Measurements from ENCODE around the gene RGS12. TPM values are rescaled to one million over a fixed set of nuclear protein-coding genes. Genes with fewer than 3 reads are reported as not detected.

RGS12 gene
- total RNA-seq, 1 experiment from 2014 or later = 16.9 TPM

DNA sequence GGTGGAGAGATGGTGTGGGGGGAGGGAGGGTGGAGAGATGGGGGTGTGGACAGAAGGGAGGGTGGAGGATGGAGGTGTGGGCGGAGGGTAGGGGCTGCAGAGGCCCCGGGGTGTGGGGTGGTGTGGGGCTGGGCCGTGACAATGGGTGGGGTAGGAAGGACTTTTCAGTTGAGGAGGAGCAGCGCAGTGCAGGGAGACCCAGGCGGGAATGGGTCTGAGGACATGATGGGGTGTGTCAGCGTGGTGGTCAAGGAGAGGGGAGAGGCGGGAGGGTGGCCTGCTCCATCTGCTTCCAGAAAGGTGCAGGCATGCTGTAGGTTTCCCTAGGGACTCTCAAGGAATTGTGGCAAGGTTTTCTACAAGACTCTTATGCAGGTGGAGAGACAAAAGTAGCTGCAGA is 48.9 kb downstream of the RGS12 start:
- H4K5ac ChIP-seq (ENCODE audit: insufficient read length, low read depth, low read length) = no peak overlapping the region
- Mint-ChIP-seq H3K36me3 (ENCODE audit: insufficient read depth in 1 of 3, low read depth in 3 of 3) (peaks cover 0 to 4% (median 2%) of the 10 kb centered on the region in 3 experiments; a peak in 2 of 7 replicates), H3K4me3 (no peak overlapping the region), H3K9me3 (no peaks in the 10 kb centered on the region; a peak in 1 of 5 replicates), H3K27ac (peak overlapping the region in 2 of 3 experiments; percentile 64 to 68; a peak in 2 of 7 replicates), H3K27me3 (ENCODE audit: low read depth) (no peaks in the 10 kb centered on the region; the same call in 1 of the 2 replicates), H3K4me1 (peaks cover 8 to 14% of the 10 kb centered on the region in 2 experiments)
- no peak overlapping the region for H2BK12ac ChIP-seq (ENCODE audit: insufficient read length, low read depth, low read length)
- DNase-seq = no peak
- no peaks in the 10 kb centered on the region for H3K79me1 ChIP-seq (ENCODE audit: insufficient read depth, low read depth, low read length, poor library complexity, severe bottlenecking)
- H3K79me2 ChIP-seq (ENCODE audit: insufficient read depth, low read length) = no peaks in the 10 kb centered on the region
- no peaks in the 10 kb centered on the region for H3K27me3 ChIP-seq (ENCODE audit: insufficient read depth, low read length)
- no peak overlapping the region for H3K56ac ChIP-seq (ENCODE audit: insufficient read length, low read depth, low read length)
- H3K4ac ChIP-seq (ENCODE audit: low read depth, low read length) = no peak overlapping the region
- no peaks in the 10 kb centered on the region for H3K9me3 ChIP-seq (ENCODE audit: control insufficient read depth, low read depth, low read length)
- no peak overlapping the region for H2BK120ac ChIP-seq (ENCODE audit: low read depth, low read length, poor library complexity, severe bottlenecking)
- no peaks in the 10 kb centered on the region for H3K23me2 ChIP-seq (ENCODE audit: insufficient read length, low read depth, low read length, poor library complexity, severe bottlenecking)
- H3K9ac ChIP-seq (ENCODE audit: extremely low read depth, insufficient read length, low read length) = no peak overlapping the region
- H3K23ac ChIP-seq (ENCODE audit: insufficient read length, low read depth, low read length) = no peak overlapping the region
- no peak overlapping the region for H2BK15ac ChIP-seq (ENCODE audit: low read depth, low read length)
- no peak overlapping the region for H3K27ac ChIP-seq (ENCODE audit: insufficient read length, low read depth, low read length)
- no peak overlapping the region for H3K14ac ChIP-seq (ENCODE audit: insufficient read depth, low read length)
- H3T11ph ChIP-seq (ENCODE audit: low read length) = no peak overlapping the region
- WGBS (ENCODE audit: extremely low coverage, insufficient read length, low lambda C conversion rate) = no CpG with 5 or more reads among the region's 7 CpGs
- H2BK5ac ChIP-seq (ENCODE audit: insufficient read length, low read length) = no peak overlapping the region
- TF ChIP-seq, protein P1, sequence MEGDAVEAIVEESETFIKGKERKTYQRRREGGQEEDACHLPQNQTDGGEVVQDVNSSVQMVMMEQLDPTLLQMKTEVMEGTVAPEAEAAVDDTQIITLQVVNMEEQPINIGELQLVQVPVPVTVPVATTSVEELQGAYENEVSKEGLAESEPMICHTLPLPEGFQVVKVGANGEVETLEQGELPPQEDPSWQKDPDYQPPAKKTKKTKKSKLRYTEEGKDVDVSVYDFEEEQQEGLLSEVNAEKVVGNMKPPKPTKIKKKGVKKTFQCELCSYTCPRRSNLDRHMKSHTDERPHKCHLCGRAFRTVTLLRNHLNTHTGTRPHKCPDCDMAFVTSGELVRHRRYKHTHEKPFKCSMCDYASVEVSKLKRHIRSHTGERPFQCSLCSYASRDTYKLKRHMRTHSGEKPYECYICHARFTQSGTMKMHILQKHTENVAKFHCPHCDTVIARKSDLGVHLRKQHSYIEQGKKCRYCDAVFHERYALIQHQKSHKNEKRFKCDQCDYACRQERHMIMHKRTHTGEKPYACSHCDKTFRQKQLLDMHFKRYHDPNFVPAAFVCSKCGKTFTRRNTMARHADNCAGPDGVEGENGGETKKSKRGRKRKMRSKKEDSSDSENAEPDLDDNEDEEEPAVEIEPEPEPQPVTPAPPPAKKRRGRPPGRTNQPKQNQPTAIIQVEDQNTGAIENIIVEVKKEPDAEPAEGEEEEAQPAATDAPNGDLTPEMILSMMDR (conservative IDR thresholded peaks at IDR 0.05) = no peak
- no peak overlapping the region for H3K18ac ChIP-seq (ENCODE audit: insufficient read length, low read depth, low read length)
- H4K8ac ChIP-seq (replicated peaks; ENCODE audit: insufficient read length, low read depth, low read length) = no peak overlapping the region
- 0 out of 2 replicates have a peak, but pooled peaks cover 2% of the 10 kb centered on the region for H3K4me1 ChIP-seq (ENCODE audit: insufficient read depth, low read length)
- H3K4me2 ChIP-seq (ENCODE audit: insufficient read depth, insufficient read length, low read length) = no peak overlapping the region
- H4K91ac ChIP-seq (ENCODE audit: insufficient read length, low read depth, low read length) = no peak overlapping the region
- no peak overlapping the region for H2AK5ac ChIP-seq (ENCODE audit: insufficient read length, low read length)
- no peaks in the 10 kb centered on the region for H4K20me1 ChIP-seq (ENCODE audit: control insufficient read depth, insufficient read depth, insufficient read length)
- H2BK20ac ChIP-seq (ENCODE audit: low read depth, low read length, poor library complexity, severe bottlenecking) = no peak overlapping the region
- no peak overlapping the region for H2AFZ ChIP-seq (ENCODE audit: low read length)

Measured in H9 (cell line).